Subcutaneous abdominal adipose tissue (tissue), 5 donors: Measurements from ENCODE around the gene DPYD.
A peak's percentile ranks its signal among the peaks of the same experiment; 100 is the strongest.
"Not testable (repeated sequence)": the region's sequence is repeated elsewhere in the genome, so short reads cannot be mapped to it uniquely, and the experiment has no call there.

Source experiments
- H3K27ac ChIP-seq: one replicate; pipeline ENCODE4 v1.7.0; 2013; ENCODE audit warnings: low read depth, mild to moderate bottlenecking, inconsistent platforms, low read length, moderate library complexity
- H3K27me3 ChIP-seq, 5 donors: one replicate each; pipeline ENCODE4 v1.7.0; 2013; ENCODE audit warnings: low read length in 5 of 5, inconsistent platforms in 1 of 5; ENCODE audit not compliant: control insufficient read depth in 5 of 5, insufficient read depth in 4 of 5
- H3K36me3 ChIP-seq, 5 donors: one replicate each; pipeline ENCODE4 v1.7.0; 2013; ENCODE audit warnings: low read length in 5 of 5; ENCODE audit not compliant: control insufficient read depth in 5 of 5, insufficient read depth in 5 of 5
- H3K4me1 ChIP-seq, 5 donors: one replicate each; pipeline ENCODE4 v1.7.0; 2013; ENCODE audit warnings: low read length in 5 of 5, mild to moderate bottlenecking in 3 of 5, moderate library complexity in 1 of 5; ENCODE audit not compliant: control insufficient read depth in 5 of 5, insufficient read depth in 5 of 5
- H3K4me3 ChIP-seq, 5 donors: one replicate each; pipeline ENCODE4 v1.7.0; 2013; ENCODE audit warnings: low read length in 5 of 5, low read depth in 1 of 5
- H3K9ac ChIP-seq, 5 donors: one replicate each; pipeline ENCODE4 v1.7.0; 2013; ENCODE audit warnings: low read length in 5 of 5, mild to moderate bottlenecking in 4 of 5, moderate library complexity in 3 of 5
- H3K9me3 ChIP-seq, 5 donors: one replicate each; pipeline ENCODE4 v1.7.0; 2013; ENCODE audit warnings: low read length in 5 of 5; ENCODE audit not compliant: control insufficient read depth in 5 of 5
- donor health status: healthy.
- donor health status: healthy.
- donor health status: healthy.
- donor health status: healthy.
- donor health status: healthy.

DPYD gene

DNA sequence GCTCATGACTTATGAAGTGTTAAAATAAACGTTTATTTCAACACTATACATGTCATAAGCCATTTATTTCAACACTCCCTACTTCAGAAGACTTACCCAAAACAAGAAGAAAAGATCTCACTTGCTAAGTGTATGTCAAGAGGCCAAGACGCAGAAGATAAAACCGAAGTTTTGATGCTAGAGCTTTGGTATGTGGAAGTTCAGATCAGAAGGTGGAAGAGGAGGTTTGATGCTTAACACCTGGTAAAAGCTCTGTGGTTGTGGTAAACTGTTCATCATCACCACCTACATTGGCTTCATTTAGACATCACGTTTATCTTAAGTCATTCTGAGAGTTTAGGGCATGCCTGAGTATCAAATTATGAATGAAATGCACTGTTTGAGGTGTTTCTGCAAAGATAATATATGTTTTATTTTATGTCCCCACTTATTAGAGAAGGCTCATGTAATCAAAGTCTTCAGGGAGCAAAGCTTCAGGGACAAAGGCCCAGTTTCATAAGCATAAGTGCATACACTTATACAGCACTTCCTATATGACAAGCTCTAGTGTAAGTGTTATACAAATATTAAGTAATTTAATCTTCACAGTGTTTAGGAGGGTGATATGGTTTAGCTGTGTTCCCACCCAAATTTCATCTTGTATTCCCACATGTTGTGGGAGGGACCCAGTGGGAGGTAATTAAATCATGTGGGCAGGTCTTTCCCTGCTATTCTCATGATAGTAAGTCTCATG lies 665.9 kb downstream of the DPYD start:
- Histone ChIP-seq H3K36me3 (no peaks in the 10 kb centered on the region), H3K9me3 (no peaks in the 10 kb centered on the region), H3K27me3 (no peaks in the 10 kb centered on the region), H3K4me3 (no peak overlapping the region), H3K9ac (peak overlapping the region in 1 of 5 donors; percentile 49), H3K4me1 (peaks cover 3 to 22% (median 8%) of the 10 kb centered on the region in 5 donors), H3K27ac (peak overlapping the region; percentile 52)

DNA sequence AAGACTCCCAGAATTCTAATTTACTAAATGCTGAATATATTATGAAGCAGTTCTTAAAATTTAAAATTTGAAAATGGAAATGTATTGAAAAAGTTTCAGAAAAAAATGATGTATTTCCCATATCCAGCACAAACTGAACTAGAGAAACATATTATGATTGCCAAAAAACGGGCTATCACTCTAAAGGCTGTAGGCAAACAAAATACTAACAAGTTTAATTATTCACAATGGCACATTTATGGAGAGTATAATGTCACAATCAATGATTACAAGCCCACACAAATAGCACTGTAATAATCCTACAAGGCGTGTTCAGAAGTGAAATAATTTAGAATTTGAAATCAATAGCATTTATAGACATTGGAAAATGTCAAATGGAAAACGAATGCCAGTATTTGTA lies 667.9 kb downstream of the DPYD start:
- H3K4me1 ChIP-seq = peaks cover 3 to 22% (median 8%) of the 10 kb centered on the region in 5 donors
- no peaks in the 10 kb centered on the region for H3K9me3 ChIP-seq
- H3K27ac ChIP-seq = no peak overlapping the region
- no peak overlapping the region for H3K4me3 ChIP-seq
- H3K9ac ChIP-seq = no peak overlapping the region
- H3K27me3 ChIP-seq = no peaks in the 10 kb centered on the region
- H3K36me3 ChIP-seq = no peaks in the 10 kb centered on the region

DNA sequence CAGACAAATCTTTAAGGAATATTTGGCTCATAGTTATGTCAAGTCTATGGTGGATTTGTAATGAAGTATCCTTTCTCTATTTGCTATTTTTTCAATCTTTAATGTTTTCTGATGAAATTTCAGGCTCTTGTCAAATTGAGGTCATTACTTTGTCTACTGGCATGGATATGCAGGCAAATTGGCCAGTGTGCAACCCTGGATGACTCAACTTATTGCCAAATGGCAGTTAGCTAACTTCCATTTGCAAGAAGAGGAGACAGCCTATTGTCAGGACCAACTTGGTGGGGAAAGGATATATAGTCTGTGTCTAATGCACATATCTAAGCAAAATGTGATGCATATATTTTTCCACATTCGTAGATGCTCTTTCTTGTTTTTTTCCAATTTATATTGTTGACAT lies 668.8 kb downstream of the DPYD start:
- H3K4me1 ChIP-seq = peaks cover 3 to 27% (median 11%) of the 10 kb centered on the region in 5 donors
- H3K4me3 ChIP-seq = no peak overlapping the region
- no peak overlapping the region for H3K9ac ChIP-seq
- H3K27me3 ChIP-seq = no peaks in the 10 kb centered on the region
- peak overlapping the region; percentile 84 for H3K27ac ChIP-seq
- H3K36me3 ChIP-seq = no peaks in the 10 kb centered on the region
- H3K9me3 ChIP-seq = no peaks in the 10 kb centered on the region

DNA sequence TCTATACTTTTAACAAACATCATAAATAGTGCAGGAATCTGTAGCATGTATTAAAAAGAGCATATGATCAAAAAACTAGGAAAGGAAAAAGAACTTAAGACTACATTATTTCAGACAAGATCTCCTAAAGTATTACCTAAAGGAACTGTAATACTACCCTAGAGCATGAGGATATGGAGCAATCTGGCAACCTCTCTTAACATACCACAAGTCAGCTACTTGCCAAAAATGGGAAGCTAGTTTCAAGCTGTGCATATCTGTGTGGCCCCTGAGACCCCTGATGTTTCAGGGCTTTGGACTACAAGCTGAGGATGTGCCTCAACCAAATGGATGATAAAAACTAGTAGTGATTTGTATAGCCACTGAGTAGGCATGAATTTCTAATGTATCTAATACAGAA lies 673.6 kb downstream of the DPYD start:
- no peaks in the 10 kb centered on the region for H3K9me3 ChIP-seq
- H3K27me3 ChIP-seq = no peaks in the 10 kb centered on the region
- H3K36me3 ChIP-seq = no peaks in the 10 kb centered on the region
- no peak overlapping the region for H3K4me3 ChIP-seq
- H3K4me1 ChIP-seq = peaks cover 3 to 28% (median 13%) of the 10 kb centered on the region in 5 donors
- no peak overlapping the region for H3K27ac ChIP-seq
- H3K9ac ChIP-seq = no peak overlapping the region

DNA sequence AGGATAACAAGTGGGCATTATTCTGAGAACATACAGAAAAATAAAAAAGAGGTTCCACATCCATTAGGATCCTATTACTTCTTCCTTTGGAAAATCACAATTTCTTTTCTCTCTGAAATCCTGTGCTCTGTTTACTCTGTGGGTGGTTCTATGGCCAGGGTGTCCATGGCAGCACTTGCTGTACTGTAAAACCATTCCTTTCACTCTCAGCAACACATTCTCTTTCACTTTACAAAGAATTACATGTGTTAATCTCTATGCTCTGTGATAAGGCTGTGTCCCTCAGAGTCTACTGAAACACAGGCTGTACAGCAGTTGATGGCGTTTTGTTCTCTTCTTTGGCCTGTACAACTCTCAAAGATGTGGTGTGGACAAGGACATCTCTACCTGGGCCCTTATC lies 675.2 kb downstream of the DPYD start:
- no peak overlapping the region for H3K27ac ChIP-seq
- H3K4me1 ChIP-seq = peaks cover 0 to 19% (median 13%) of the 10 kb centered on the region in 5 donors
- no peaks in the 10 kb centered on the region for H3K36me3 ChIP-seq
- no peaks in the 10 kb centered on the region for H3K9me3 ChIP-seq
- no peaks in the 10 kb centered on the region for H3K27me3 ChIP-seq
- H3K9ac ChIP-seq = peak overlapping the region in 2 of 5 donors; percentile 35 to 44
- H3K4me3 ChIP-seq = peak overlapping the region in 4 of 5 donors; percentile 19 to 49 (median 40)

DNA sequence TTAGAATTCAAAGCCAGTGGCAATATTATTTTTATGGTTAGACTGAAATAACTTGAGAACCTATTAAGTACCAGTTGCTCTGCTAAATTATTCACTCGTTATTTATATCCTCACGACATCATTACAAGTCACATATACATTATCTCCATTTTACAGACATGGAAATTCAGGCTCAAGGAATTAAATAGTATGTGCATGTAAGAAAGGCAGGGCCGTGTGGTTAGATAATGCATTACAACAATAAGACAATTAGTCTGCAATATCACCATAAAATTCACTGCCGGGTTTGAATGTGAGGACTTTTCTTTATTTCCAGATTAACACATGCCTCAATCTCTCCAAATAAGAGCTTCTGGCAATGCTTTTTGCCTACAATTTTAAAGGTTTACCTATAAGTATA lies 675.8 kb downstream of the DPYD start:
- H3K27me3 ChIP-seq = no peaks in the 10 kb centered on the region
- peaks cover 0 to 19% (median 13%) of the 10 kb centered on the region in 5 donors for H3K4me1 ChIP-seq
- peak overlapping the region in 1 of 5 donors; percentile 44 for H3K9ac ChIP-seq
- H3K27ac ChIP-seq = no peak overlapping the region
- peak overlapping the region in 1 of 5 donors; percentile 49 for H3K4me3 ChIP-seq
- H3K9me3 ChIP-seq = no peaks in the 10 kb centered on the region
- H3K36me3 ChIP-seq = no peaks in the 10 kb centered on the region

DNA sequence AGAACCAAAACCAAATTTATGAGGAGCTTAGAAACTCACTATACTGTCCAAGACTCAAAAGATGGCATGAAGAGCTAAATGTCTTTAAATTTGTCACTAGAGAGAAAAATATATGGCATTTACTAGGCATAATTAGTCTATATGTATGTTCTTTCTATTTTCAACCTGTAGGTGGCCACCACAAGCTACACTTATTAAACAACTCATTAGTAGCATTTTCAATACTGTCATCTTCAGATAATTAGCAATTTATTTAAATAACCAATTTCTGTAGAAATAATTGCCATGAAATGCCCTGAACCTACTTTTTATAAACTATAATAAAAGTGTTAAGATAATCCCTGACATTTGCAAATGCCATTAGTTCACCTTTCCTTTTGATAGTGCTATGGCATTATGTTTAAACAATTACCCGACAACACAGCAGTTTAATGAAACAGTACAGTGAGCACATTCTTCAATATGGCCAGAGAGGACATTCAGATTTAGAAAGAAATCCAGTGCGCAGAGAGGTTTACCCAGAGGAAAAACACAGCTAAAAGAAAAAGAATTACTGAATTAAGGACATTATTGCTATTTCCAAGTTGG lies 676.8 kb downstream of the DPYD start:
- no peaks in the 10 kb centered on the region for H3K9me3 ChIP-seq
- no peak overlapping the region for H3K9ac ChIP-seq
- H3K36me3 ChIP-seq = no peaks in the 10 kb centered on the region
- no peak overlapping the region for H3K27ac ChIP-seq
- peaks cover 0 to 19% (median 13%) of the 10 kb centered on the region in 5 donors for H3K4me1 ChIP-seq
- no peak overlapping the region for H3K4me3 ChIP-seq
- no peaks in the 10 kb centered on the region for H3K27me3 ChIP-seq

DNA sequence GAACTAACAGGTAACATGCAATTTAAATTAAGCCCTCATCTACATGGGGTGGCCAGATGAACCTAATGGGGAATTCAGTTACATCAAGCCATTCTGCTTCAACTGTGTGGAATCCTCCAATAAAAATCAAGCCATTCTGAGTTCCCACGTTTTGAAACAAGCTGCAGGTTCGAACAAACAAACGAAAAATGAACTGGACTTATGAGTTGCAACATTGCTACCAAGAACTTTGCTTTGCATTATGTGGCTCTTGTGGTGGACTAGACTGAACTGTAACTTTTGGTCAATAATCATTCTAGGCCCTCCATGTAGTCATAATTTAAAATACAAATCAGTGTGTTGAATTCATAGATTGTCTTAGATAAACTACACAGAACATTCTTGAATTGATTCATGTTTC lies 682.0 kb downstream of the DPYD start:
- no peak overlapping the region for H3K9ac ChIP-seq
- no peaks in the 10 kb centered on the region for H3K9me3 ChIP-seq
- no peaks in the 10 kb centered on the region for H3K27me3 ChIP-seq
- no peak overlapping the region for H3K4me3 ChIP-seq
- H3K4me1 ChIP-seq = no peaks in the 10 kb centered on the region
- no peak overlapping the region for H3K27ac ChIP-seq
- H3K36me3 ChIP-seq = peaks cover 0 to 1% (median 1%) of the 10 kb centered on the region in 5 donors

DNA sequence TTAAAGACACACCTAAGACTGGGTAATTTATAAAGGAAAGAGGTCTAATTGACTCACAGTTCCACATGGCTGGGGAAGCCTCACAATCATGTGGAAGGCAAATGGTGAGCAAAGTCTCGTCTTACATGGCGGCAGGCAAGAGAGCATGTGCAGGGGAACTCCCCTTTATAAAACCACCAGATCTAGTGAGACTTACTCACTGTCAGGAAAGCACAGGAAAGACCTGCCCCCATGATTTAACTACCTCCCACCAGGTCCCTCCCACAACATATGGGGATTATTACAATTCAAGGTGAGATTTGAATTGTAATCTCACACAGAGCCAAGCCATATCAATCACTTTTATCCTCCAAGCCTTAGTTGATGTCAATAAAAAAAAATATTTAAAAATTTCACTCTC lies 689.5 kb downstream of the DPYD start:
- not testable (repeated sequence) for H3K27ac ChIP-seq, H3K4me1 ChIP-seq, H3K27me3 ChIP-seq, H3K4me3 ChIP-seq, H3K9me3 ChIP-seq, H3K9ac ChIP-seq
- H3K36me3 ChIP-seq = peaks cover 6 to 14% (median 11%) of the 10 kb centered on the region in 5 donors

DNA sequence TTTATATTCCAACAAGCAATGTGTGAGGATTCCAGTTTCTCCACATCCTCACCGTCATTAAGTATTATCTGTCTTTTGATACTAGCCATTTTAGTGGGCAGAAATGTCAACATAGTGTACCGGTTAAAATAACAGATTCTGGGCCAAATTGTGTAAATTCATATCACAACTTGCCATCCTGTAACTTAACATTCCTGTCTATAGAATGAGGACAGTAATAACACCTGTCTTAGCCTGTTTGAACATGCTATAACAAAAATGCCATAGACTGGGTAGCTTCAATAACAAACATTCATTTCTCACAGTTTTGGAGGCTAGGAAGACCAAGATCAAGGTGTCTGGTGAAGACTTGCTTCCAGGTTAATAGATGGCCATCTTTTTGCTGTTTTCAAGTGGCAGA lies 708.2 kb downstream of the DPYD start:
- Histone ChIP-seq H3K27ac (no peak overlapping the region), H3K4me3 (no peak overlapping the region), H3K9me3 (no peaks in the 10 kb centered on the region), H3K9ac (no peak overlapping the region), H3K27me3 (no peaks in the 10 kb centered on the region), H3K4me1 (no peaks in the 10 kb centered on the region), H3K36me3 (no peaks in the 10 kb centered on the region)
